ENCODE data around the gene GRIK5. TPM values are rescaled to one million over a fixed set of nuclear protein-coding genes. Genes with fewer than 3 reads are reported as not detected.

GRIK5 gene
- total RNA-seq, 1 donor = under 0.01 TPM

GRCh38 chr19:42024622-42025111 is 45.3 kb downstream of the GRIK5 start:
- Histone ChIP-seq H3K79me2 (ENCODE audit: insufficient read depth, low read length) (no peaks in the 10 kb centered on the region), H3K4me1 (ENCODE audit: insufficient read depth, low read length) (peaks cover 32% of the 10 kb centered on the region), H3K4me2 (ENCODE audit: insufficient read depth, low read length) (peak overlapping the region; percentile 52), H2AFZ (ENCODE audit: low read length) (peak overlapping the region; percentile 13), H3K4me3 (ENCODE audit: insufficient read depth, low read length) (peak overlapping the region; percentile 31), H3K27me3 (ENCODE audit: insufficient read depth, low read length) (no peaks in the 10 kb centered on the region), H4K20me1 (ENCODE audit: insufficient read depth, low read length) (no peaks in the 10 kb centered on the region), H3K36me3 (ENCODE audit: insufficient read depth, low read length) (no peaks in the 10 kb centered on the region), H3K9me3 (ENCODE audit: low read depth, low read length) (no peaks in the 10 kb centered on the region), H3K27ac (ENCODE audit: low read depth, low read length) (peak overlapping the region; percentile 45)
- no peak for TF ChIP-seq CTCF (IDR thresholded peaks at IDR 0.05; ENCODE audit: extremely low read depth, low read depth, low read length)
- DNase-seq (ENCODE audit: insufficient read length, low spot score, missing footprints) = peak; percentile 87

- no peak for TF ChIP-seq CTCF (IDR thresholded peaks at IDR 0.05; ENCODE audit: extremely low read depth, low read depth, low read length)
- Histone ChIP-seq H2AFZ (ENCODE audit: low read length) (no peak overlapping the region), H3K4me3 (ENCODE audit: insufficient read depth, low read length) (no peak overlapping the region), H3K79me2 (ENCODE audit: insufficient read depth, low read length) (no peaks in the 10 kb centered on the region), H4K20me1 (ENCODE audit: insufficient read depth, low read length) (no peaks in the 10 kb centered on the region), H3K4me2 (ENCODE audit: insufficient read depth, low read length) (no peak overlapping the region), H3K36me3 (ENCODE audit: insufficient read depth, low read length) (no peaks in the 10 kb centered on the region), H3K27me3 (ENCODE audit: insufficient read depth, low read length) (no peaks in the 10 kb centered on the region), H3K4me1 (ENCODE audit: insufficient read depth, low read length) (peaks cover 38% of the 10 kb centered on the region), H3K27ac (ENCODE audit: low read depth, low read length) (no peak overlapping the region), H3K9me3 (ENCODE audit: low read depth, low read length) (no peaks in the 10 kb centered on the region)
- DNase-seq (ENCODE audit: insufficient read length, low spot score, missing footprints) = no peak
These were observed 46.1 kb downstream of the GRIK5 start for GRCh38 chr19:42023943-42024260.

GRCh38 chr19:42023121-42023942 is 46.7 kb downstream of the GRIK5 start:
- no peaks in the 10 kb centered on the region for H3K36me3 ChIP-seq (ENCODE audit: insufficient read depth, low read length)
- peaks cover 41% of the 10 kb centered on the region for H3K4me1 ChIP-seq (ENCODE audit: insufficient read depth, low read length)
- no peaks in the 10 kb centered on the region for H4K20me1 ChIP-seq (ENCODE audit: insufficient read depth, low read length)
- no peaks in the 10 kb centered on the region for H3K79me2 ChIP-seq (ENCODE audit: insufficient read depth, low read length)
- no peaks in the 10 kb centered on the region for H3K27me3 ChIP-seq (ENCODE audit: insufficient read depth, low read length)
- DNase-seq (ENCODE audit: insufficient read length, low spot score, missing footprints) = peak; percentile 77
- no peaks in the 10 kb centered on the region for H3K9me3 ChIP-seq (ENCODE audit: low read depth, low read length)
- no peak overlapping the region for H2AFZ ChIP-seq (ENCODE audit: low read length)
- H3K4me3 ChIP-seq (ENCODE audit: insufficient read depth, low read length) = no peak overlapping the region
- no peak overlapping the region for H3K27ac ChIP-seq (ENCODE audit: low read depth, low read length)
- no peak overlapping the region for H3K4me2 ChIP-seq (ENCODE audit: insufficient read depth, low read length)
- TF ChIP-seq CTCF (IDR thresholded peaks at IDR 0.05; ENCODE audit: extremely low read depth, low read depth, low read length) = peak; percentile 43

- Histone ChIP-seq H3K4me3 (ENCODE audit: insufficient read depth, low read length) (no peak overlapping the region), H4K20me1 (ENCODE audit: insufficient read depth, low read length) (no peaks in the 10 kb centered on the region), H3K27ac (ENCODE audit: low read depth, low read length) (no peak overlapping the region), H3K27me3 (ENCODE audit: insufficient read depth, low read length) (no peaks in the 10 kb centered on the region), H2AFZ (ENCODE audit: low read length) (no peak overlapping the region), H3K79me2 (ENCODE audit: insufficient read depth, low read length) (no peaks in the 10 kb centered on the region), H3K36me3 (ENCODE audit: insufficient read depth, low read length) (no peaks in the 10 kb centered on the region), H3K4me2 (ENCODE audit: insufficient read depth, low read length) (no peak overlapping the region), H3K4me1 (ENCODE audit: insufficient read depth, low read length) (peaks cover 43% of the 10 kb centered on the region), H3K9me3 (ENCODE audit: low read depth, low read length) (no peaks in the 10 kb centered on the region)
- DNase-seq (ENCODE audit: insufficient read length, low spot score, missing footprints) = peak; percentile 78
- TF ChIP-seq CTCF (IDR thresholded peaks at IDR 0.05; ENCODE audit: extremely low read depth, low read depth, low read length) = no peak
These were observed 47.4 kb downstream of the GRIK5 start for GRCh38 chr19:42022616-42023015.
